Embryonic facial prominence (tissue), 1 donor: Measurements from ENCODE around the gene PSD4.

Experiments used
- DNase-seq: peaks from one replicate; pipeline ENCODE4 v3.0.0-alpha.2; 2016; ENCODE audit errors: extremely low spot score

PSD4 gene

DNA sequence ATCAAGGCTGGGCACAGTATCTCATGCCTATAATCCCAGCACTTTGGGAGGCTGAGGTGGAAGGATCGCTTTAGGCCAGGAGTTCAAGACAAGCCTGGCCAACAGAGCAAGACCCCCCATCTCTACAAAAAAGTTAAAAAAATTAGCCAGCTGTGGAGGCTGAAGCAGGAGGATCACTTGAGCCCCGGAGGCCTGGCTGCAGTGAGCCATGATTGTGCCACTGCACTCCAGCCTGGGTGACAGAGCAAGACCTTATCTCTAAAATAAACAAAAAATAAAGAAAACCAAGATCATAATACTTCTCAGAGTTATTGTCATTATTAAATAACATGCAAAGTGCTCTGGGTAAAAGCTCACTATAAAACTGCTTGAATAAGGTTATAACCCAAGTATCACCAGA lies 31.5 kb upstream of the PSD4 start:
- DNase-seq: no peak

DNA sequence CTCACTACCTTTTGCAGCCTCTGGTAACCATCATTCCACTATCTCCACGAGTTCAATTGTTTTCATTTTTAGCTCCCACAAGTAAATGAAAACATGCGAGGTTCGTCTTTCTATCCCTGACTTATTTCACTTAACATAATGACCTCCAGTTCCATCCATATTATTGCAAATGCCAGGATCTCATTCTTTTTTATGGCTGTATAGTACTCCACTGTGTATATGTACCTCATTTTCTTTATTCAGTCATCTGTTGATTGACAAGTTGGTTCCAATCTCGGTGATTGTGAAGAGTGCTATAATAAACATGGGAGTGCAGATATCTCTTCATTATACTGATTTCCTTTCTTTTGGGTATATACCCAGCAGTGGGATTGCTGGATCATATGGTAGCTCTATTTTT lies 29.5 kb upstream of the PSD4 start:
- no peak for DNase-seq

DNA sequence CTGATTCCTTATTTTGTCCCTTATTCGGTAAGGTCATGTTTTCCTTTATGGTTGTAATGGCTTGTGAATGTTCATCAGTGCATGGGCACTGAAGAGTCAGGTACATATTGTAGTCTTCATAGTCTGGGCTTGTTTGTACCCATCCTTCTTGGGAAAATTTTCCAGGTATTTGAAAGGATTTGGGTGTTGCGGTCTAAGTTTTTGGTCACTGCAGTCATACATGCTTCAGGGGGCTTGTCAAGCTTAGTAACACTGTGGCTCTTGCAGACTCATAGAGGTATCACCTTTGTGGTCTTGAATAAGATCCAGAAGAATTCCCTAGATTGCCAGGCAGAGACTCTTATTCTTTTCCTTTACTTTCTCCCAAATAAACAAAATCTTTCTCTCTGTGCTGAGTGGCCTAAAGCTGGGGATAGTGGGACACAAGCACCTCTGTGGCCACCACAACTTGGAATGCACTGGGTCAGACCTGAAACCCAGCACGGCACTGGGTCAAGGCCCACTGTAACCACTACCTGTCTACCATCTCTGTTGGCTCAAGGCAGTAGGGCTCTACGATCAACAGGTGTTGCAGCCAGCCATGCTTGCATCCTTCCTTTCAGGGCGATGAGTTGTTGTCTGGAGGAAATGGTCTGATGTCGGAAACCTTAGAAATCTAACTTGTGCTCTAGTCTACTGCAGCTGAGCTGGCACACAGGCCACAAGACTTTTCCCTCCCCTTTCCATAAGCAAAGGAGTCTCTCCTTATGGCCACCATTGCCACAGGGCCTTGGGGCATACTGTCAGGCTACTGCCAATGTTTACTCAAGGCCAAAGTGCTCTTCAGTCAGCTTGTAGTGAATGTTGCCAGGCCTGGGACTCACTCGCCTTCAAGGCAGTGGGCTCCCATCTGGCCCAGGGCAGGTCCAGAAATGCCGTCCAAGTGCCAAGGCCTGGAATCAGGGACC lies 24.9 kb upstream of the PSD4 start:
- DNase-seq: no peak

DNA sequence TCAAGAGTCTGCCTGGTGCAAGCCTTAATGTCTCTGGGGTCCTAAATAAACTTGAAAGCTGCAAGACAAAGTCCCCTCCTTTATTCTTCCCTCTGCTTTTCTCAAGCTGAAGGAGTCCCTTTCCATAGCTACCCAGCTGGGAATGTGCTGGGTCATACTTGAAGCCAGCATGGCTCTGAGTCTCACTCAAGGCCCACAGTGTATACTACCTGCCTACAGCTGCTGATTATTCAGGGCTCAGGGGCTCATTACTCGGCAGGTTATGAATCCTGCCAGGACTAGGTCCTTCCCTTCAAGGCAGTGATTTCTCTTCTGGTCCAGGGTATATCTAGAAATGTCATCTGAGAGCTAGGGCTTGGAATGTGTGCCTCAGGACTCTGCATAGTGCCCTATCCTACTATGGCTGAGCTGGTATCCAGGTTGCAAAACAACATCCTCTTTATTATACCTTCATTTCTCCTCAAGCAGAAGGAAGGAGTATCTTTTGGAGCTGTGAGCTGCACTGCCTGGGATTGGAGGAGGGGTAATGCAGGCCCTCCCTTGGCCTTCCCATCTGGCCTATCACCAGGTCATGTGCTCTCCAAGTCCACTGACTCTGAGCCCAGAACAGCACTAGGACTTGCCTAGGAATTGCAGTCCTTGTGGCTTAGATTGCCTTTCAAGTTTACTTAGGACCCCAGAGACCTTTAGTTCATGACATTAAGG lies 24.1 kb upstream of the PSD4 start:
- DNase-seq: no peak

DNA sequence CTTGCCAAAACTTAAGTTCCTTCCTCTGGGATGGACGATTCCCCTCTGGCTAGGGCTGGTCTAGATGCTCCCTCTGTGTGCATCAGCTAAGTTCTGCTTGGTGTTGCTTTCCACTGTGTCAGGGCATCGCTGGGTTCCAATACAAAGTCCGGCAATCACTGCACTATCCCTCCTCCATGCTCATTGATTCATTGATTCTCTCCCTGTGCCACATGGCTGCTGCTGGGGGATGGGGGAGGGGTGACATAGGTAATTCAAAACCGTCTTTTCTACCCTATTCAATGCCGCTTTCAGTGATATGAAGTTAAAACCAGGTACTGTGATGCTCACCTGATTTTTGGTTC lies 23.5 kb upstream of the PSD4 start:
- DNase-seq: no peak

DNA sequence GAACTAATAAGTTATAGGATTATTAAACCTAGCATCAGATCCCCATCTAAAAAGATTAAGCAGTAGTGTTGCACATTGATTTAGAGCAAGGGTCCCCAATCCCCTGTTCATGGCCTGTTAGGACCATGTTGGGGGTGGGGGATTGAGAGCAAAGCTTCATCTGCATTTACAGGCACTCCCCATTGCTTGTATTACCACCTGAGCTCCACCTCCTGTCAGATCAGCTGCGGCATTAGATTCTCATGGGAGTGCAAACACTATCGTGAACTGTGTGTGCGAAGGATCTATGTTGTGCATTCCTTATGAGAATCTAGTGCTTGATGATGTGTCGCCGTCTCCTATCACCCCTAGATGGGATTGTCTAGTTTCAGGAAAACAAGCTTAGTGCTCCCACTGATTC lies 18.4 kb upstream of the PSD4 start:
- DNase-seq: no peak

DNA sequence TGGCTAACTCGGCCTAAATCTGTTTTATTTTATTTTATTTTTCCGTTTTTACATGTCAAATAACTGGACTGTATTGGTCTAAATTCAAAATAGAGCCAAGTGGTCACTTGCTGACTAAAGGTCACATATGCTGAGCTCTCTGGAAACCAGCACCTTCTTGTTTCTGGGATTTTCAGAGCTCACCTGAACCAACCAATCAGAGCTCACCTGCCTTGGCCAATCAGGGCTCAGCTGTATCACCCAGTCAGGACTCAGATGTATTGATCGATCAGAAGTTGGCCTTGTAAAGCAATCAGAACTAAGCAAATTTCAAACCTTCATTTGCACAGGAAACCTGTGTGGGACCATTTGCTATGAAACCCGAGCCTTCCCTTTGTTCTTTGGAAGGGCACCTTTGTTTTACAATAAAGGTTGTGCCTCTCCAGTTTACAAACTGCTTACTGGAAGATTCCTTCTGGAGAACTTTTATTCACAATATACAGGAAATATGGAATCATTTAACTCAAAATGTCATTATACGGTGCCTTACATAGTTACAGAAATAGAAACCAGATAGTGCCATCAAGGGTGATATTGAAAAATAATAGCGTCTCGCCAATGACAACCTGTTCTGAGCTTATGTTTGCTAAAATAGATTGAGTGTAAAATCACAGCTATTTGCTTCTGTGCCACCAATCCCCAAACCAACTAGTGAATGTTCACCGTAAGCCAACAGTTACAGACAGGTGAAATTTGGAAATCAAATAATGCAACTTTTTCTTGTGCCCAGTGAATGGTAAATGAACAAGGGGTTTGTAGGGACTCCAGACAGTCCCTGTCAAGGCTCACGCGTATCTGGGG lies 17.3 kb upstream of the PSD4 start:
- no peak for DNase-seq

DNA sequence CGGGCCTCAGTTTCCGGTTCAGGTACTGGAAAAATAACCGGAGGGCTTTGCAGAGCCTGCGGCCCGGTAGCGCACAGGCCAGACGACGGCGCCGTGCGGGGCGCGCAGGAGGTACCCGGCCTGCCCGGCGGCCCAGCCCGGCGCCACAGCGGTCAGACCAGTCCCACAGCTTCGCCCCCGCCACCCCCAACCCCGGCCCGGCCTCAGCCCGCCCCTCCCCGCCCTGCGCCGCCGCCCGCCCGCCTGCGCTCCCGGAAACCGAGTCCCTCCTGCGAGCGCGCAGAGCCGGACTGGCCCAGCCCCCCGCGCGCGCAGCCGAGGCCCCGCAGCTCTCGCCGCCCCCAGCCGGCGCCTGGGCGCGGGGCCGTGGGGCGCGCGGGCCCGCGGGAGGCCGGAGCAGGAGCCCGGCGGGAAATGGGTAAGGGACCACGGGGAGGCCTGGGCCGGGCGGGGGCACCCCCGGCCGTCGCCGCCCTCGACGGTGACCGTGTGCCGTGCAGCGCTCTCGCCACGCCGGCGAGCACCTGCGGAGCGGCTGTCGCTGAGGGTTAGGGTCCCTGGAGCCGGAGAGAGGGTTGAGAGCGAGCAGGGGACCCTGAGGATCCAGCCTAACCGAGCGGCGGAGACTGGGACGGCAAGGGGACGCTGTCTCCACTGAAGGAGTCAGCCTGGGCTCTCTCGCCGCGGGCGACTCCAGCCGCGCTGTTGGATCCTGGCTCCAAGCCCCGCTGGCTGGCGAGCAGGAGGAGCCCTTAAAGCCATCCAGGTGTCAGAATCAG lies 16.5 kb upstream of the PSD4 start:
- no peak for DNase-seq

DNA sequence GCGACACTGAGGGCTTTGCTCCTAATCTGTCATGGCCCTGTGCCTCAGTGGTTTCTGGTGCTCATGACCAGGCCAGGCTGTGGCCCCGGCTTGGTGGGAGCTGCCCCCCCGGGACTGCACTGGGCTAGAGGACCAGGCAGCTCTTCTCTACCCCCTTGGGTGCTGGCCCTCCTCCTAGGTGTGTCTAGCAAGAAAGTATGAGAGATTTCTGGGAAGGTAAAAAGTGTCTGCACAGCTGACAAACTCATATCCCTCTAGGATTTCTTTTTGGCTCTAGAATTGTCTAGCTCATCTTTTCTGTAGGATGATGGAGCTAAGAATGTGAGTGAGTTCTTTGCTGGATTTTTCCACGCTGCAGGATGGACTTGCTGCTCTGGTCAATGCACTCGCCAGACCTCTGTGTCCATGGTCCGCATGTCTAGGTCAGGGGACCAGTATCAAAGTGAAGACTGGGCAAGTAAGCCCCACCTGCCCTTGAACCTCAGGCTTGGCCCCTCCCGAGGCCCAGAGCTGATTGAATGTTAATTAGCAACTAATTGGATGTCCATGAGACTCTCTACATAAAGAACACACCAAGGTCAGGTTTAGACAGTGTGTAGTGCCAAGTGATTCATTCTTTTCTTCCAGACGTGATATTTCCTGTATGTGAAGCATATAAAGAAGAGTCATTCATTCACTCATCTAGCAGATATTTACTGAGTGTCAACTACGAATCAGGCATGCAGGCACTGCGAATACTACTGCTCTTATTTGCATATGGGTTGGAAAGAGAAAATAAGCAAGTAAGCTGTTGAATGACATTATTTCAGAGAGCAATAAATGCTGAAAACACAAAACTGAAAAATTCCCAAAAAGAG lies 15.6 kb upstream of the PSD4 start:
- no peak for DNase-seq

DNA sequence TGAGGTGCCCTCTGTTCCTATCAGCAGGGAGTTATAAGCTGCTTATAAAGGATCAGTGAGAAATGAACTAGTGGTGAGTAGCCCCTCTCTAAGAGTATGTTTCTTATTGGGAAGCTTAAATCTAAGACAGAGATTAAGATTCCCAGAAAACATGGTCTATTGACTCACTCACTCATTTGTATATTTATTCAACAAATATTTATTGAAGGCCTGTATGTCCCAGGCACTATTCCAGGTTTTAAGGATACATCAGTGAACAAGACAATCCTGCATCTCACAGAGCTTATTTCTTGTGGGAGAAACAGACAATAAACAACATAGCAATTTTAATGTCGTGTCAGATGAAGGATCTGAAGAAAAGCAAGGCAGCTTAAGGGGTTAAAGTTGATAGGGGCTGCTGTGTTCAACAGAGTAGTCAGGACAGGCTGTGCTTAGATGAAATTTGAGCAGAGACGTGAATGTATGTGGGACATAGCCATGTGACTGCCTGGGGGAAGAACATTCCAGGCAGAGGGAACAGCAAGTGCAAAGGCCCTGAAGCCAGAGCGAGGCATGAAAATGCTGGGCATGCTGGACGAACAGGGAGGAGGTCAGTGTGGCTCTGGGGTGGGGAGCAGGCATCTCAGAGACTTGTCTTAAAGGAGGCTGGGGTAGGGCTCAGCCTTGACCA lies 14.8 kb upstream of the PSD4 start:
- DNase-seq: no peak

DNA sequence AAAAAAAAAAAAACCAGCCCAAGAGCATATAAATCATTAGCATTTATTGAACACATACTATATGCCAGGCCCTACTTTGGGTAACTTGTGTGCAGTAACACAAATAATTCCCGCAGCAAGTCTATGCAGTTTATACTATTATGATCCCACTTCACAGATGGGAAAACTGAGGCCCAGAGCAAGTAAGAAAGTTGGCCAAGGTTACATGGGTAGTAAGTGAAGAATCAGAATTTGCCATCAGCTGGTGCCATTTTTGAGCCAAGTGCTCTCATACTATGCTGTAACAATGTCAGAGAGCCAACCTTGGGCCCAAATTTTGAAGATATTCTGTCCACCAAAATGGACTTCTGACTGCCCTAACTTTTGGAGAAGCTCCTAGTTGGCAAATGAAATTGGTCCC lies 13.5 kb upstream of the PSD4 start:
- DNase-seq: no peak

DNA sequence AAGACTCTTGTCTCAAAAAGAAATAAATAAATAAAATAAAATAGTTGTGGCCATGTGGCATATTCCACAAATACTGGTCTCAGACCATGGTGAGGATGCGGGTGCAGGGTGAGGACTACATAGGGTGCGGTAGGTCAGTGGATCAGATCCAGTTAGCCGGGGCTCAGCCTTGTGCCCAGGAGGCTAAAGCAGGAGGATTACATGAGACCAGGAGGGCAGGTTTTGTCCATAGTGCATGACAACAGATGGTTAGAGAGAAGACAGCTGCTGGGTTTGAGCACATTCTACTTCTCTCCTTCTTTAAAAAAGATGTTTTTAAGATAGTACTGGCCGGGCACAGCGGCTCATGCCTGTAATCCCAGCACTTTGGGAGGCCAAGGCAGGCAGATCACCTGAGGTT lies 12.8 kb upstream of the PSD4 start:
- no peak for DNase-seq

DNA sequence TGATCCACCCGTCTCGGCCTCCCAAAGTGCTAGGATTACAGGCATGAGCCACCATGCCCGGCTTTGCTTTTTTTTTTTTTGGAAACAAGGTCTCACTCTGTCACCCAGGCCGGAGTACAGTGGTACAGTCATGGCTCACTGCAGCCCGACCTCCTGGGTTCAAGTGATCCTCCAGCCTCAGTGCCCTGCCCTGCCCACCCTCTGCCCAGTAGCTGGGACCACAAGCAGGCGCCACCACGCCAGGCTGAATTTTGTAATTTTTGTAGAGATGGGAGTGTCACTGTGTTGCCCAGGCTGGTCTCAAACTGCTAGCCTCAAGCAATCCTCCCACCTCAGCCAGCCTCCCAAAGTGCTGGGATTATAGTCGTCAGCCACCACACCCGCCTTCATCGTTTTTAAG lies 11.6 kb upstream of the PSD4 start:
- DNase-seq: no peak

DNA sequence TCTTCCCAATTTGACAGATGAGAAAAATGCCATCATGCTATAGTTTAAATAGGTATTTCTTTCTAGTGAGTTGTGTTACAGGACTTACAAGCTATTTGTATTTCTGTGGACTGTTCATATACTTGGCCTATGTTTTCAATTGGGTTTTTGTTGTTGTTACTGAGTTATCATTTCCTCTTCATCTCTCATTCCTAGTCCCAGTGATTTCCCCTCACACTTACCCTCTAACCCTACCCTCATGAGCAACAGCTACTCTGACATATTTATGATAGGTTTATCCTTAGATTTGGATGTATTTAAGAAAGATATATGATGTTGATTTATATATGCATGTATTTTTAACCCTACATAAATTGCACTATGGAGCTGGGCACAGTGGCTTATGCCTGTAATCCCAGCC lies 10.9 kb upstream of the PSD4 start:
- no peak for DNase-seq

DNA sequence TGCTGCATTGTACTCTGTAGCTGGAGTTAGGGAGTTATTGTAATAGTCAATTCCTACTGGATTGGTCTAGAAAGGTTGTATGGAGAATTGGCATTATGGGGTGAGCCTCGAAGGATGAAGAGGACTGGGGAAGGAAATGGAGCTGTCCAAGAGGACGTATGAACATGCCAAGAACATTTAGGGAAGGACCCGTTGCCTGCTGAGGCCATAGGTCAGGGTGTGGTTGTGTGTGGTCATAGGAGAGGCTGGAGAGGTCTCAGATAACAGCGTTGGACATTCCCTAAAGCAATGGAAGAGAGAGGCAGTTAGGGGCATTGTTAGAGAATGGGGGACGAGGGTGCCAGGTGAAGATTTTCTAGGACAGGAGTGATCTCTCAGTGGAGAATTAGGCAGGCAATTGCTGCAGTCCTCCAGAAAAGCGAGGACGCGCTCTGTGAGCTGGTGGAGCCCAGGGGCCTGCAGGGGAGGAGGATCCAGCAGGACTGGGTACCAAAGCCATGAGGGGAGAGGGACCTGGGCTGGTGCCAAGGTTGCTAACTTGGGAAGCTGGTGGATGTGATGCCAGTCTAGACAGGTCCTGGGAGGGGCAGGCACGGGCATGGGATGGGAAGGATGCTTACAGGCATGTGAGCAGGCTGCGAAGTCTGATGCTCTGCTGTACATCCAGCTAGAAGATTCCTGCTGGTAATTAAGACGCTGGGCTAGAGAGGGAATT lies 9.4 kb upstream of the PSD4 start:
- DNase-seq: no peak

DNA sequence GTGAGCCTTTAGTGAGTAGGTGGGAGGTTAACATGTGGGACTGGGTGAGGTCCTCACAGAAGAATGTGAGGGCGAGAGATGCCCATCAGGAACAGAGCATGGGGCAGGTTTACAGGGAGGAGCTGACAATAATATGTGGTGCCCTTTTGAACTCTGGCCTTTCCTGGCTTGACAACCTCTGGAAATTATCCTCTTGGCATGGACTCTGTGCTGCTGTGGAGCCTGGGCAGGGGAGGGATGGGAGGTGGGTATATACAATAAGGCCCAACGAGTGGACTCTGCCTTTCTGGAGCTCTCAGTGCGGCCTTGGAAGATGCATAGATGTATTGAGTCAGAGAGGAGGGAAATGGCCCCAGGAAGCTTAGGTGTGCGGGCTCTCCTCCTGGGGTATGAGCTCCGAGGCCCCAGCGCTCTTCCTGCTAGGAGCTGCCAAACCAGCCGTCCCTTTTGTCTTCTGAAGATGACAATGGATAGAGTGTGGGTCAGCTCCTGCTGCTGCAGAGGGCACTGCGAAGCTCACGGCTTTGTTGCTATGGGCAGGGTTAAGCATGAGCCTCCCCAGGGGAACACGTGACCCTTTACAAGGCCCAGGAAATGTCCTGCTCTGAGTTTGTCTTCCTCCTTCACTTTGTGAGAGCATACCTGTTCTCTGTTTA lies 8.7 kb upstream of the PSD4 start:
- DNase-seq: no peak

DNA sequence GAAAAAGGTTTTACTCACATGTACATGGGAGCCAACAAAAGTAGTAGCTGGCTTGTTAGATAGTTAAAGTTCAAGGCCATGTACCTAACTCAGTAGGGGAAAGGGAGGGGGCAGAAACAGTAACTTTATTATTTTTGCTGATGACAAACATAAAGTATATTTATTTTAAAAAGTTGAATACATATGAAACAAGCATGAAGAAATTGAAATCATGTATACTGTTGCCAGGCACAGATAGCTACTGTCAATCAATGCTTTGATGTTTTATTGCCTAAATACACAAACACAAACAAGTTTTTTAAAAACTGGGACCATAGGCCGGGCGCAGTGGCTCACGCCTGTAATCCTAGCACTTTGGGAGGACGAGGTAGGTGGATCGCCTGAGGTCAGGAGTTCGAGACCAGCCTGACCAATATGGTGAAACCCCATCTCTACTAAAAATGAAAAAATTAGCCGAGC lies 7.6 kb upstream of the PSD4 start:
- DNase-seq: no peak

DNA sequence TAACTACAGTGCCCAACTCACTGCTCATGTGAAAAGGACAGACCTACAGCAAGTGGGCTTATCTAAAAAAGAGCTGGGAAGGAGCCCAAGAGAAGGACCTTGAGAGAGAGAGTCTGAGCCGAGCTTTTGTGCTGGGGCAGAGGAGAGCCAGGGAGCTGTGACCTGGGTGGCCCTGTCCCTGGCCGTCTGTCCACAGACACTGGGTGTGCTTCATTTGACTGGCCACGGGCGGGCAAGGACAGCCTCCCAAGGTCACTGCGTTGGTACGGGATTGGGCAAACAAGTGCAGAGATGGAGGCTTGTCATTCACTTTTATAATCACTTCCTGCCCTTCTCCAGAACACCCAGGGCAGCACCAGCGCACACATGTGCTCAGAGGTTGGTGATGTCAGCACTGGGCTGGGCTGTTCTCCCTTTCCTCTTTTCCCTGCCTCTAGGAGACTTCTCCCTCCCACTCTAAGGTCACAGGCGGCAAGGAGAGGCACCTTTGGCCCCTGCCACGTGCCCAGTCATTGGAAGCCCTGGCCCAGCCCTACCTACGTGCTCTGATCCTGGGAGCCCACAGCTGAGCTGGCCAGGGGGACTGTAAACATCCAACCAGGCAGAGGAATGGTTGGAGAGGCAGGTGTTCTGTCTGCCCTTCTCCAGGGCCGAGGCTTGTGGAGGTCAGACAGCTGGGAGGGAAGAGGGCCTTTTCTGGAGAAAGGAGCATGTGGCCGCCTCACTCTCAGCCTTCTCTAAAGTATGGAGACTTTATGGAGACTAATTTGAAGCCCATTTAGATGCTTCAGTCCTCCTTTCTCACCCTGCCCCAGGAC lies 6.4 kb upstream of the PSD4 start:
- DNase-seq: no peak
